ENCODE data around the gene RETREG1.

DNA sequence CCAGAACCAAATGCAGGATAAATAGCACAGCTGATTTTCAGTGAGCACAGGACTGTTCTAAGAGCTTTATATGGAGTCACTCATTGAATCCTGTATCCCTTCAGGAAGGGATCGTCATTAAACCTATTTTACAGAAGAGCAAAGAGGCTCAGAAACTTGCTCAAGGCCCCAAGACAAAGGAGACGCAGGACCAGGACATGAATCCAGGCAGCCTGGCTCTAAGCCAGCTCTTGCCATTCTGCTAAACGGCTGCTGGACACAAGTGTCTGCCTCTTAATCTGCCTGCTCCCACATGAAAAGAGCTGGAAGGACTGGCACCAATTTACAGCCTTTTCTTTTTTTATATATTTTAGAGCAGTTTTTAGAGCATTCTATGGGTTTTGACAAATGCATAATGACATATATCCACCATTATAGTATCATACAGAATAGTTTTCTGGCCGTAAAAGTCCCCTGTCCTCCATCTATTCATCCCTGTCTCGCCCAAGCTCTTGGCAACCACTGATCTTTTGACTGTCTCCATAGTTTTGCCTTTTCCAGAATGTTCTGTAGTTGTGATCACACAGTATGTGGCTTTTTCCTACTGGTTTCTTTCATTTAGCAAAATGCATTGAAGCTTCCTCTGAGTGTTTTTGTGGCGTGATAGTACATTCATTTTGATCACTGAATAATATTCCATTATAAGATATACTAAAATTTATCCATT, 37.5 kb downstream of the RETREG1 start:
- TF ChIP-seq, protein P1, sequence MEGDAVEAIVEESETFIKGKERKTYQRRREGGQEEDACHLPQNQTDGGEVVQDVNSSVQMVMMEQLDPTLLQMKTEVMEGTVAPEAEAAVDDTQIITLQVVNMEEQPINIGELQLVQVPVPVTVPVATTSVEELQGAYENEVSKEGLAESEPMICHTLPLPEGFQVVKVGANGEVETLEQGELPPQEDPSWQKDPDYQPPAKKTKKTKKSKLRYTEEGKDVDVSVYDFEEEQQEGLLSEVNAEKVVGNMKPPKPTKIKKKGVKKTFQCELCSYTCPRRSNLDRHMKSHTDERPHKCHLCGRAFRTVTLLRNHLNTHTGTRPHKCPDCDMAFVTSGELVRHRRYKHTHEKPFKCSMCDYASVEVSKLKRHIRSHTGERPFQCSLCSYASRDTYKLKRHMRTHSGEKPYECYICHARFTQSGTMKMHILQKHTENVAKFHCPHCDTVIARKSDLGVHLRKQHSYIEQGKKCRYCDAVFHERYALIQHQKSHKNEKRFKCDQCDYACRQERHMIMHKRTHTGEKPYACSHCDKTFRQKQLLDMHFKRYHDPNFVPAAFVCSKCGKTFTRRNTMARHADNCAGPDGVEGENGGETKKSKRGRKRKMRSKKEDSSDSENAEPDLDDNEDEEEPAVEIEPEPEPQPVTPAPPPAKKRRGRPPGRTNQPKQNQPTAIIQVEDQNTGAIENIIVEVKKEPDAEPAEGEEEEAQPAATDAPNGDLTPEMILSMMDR (conservative IDR thresholded peaks at IDR 0.05) = no peak
- no peak for TF ChIP-seq ZFX (IDR thresholded peaks at IDR 0.05)

Data from C4-2B (cell line).